Thyroid gland (tissue), 4 donors: ENCODE data around the gene DKK1.

Experiments used
- POLR2A ChIP-seq, 2 donors: fragments of 450-650 bp; IDR thresholded peaks; one replicate each; pipeline ENCODE4 v1.6.1; 2017; ENCODE audit warnings: antibody characterized with exemption in 2 of 2, mild to moderate bottlenecking in 2 of 2, moderate library complexity in 1 of 2
- TF ChIP-seq, protein P1 (sequence below), 6 experiments: fragments of 200-600 bp in 3 of 6; fragments of 450-650 bp in 3 of 6; sonication (generic) in 3 of 6; IDR thresholded peaks; one replicate each; pipeline ENCODE4 v1.5.1; 2016 to 2019; ENCODE audit warnings: antibody characterized with exemption in 6 of 6, mild to moderate bottlenecking in 2 of 6, inconsistent platforms in 1 of 6, moderate library complexity in 1 of 6

DNA sequence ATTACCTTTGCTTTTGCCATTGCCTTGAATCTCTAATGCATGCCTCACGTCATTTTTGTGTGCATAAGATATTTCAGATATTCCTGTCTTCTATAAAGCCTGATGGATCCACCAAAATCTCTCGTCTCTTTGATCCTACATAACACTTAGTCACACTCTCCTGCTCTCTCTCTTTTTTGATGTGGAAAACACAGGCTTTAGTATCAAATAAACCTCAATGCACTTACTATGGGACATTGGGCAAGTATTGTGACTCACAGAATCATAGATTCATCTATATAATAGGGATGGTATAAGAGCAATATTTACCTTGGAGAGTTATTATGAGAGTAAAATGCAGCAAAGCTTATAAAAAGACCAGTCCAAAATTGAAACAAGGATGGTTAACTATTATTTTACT, 39.1 kb downstream of the DKK1 start:
- TF ChIP-seq, protein P1, sequence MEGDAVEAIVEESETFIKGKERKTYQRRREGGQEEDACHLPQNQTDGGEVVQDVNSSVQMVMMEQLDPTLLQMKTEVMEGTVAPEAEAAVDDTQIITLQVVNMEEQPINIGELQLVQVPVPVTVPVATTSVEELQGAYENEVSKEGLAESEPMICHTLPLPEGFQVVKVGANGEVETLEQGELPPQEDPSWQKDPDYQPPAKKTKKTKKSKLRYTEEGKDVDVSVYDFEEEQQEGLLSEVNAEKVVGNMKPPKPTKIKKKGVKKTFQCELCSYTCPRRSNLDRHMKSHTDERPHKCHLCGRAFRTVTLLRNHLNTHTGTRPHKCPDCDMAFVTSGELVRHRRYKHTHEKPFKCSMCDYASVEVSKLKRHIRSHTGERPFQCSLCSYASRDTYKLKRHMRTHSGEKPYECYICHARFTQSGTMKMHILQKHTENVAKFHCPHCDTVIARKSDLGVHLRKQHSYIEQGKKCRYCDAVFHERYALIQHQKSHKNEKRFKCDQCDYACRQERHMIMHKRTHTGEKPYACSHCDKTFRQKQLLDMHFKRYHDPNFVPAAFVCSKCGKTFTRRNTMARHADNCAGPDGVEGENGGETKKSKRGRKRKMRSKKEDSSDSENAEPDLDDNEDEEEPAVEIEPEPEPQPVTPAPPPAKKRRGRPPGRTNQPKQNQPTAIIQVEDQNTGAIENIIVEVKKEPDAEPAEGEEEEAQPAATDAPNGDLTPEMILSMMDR (IDR thresholded peaks at IDR 0.05): no peak
- no peak for TF ChIP-seq POLR2A (IDR thresholded peaks at IDR 0.05)
